NCI-H226 (cell line): ENCODE results near the gene CALCB.

Source experiments
- DNase-seq: peaks from one replicate; pipeline ENCODE4 v3.0.0-alpha.2; 2015

CALCB gene

GRCh38 chr11:15119352-15119751 is 46.0 kb downstream of the CALCB start:
- DNase-seq, result no peak

- DNase-seq, result no peak
These were observed 46.4 kb downstream of the CALCB start for GRCh38 chr11:15119826-15120225.

GRCh38 chr11:15123849-15124248 is 50.5 kb downstream of the CALCB start:
- no peak for DNase-seq

- no peak for DNase-seq
These were observed 51.1 kb downstream of the CALCB start for GRCh38 chr11:15124528-15124927.

- DNase-seq, result no peak
These were observed 53.9 kb downstream of the CALCB start for GRCh38 chr11:15127341-15127740.
